K562 (cell line): ENCODE results near the gene CPED1. TPM values are rescaled to one million over a fixed set of nuclear protein-coding genes. Genes with fewer than 3 reads are reported as not detected.

ENCODE experiments used
- ATF2 ChIP-seq: sonication (generic); formaldehyde crosslinking; IDR thresholded peaks from 2 replicates; pipeline ENCODE4 v1.8.1; 2022; ENCODE audit warnings: missing genetic modification reagents
- CREB1 ChIP-seq, 2 experiments: sonication (generic) in 1 of 2; formaldehyde crosslinking in 1 of 2; IDR thresholded peaks; 2 replicates each; pipeline versions ENCODE4 v1.6.1 to v1.8.0; 2012 to 2022; ENCODE audit warnings: inconsistent platforms in 1 of 2, mild to moderate bottlenecking in 1 of 2, missing genetic modification reagents in 1 of 2, moderate library complexity in 1 of 2
- E2F6 ChIP-seq, 2 experiments: IDR thresholded peaks; 2 replicates each; pipeline ENCODE4 v1.6.1; 2011; ENCODE audit warnings: borderline replicate concordance in 1 of 2, control low read depth in 1 of 2, low read depth in 1 of 2, low read length in 1 of 2, mild to moderate bottlenecking in 1 of 2, mixed read lengths in 1 of 2, moderate library complexity in 1 of 2; ENCODE audit not compliant: insufficient read depth in 1 of 2, insufficient read length in 1 of 2, poor library complexity in 1 of 2, severe bottlenecking in 1 of 2; ENCODE audit errors: extremely low read depth in 1 of 2
- ELK1 ChIP-seq: sonication (generic); formaldehyde crosslinking; IDR thresholded peaks from 2 replicates; pipeline ENCODE4 v1.8.1; 2022; ENCODE audit warnings: missing genetic modification reagents
- FOXM1 ChIP-seq, 2 experiments: fragments of 450-650 bp in 1 of 2; sonication (generic) in 1 of 2; formaldehyde crosslinking in 1 of 2; IDR thresholded peaks; 2 replicates each; pipeline versions ENCODE4 v1.6.1 to v1.9.0; 2017 to 2022; ENCODE audit warnings: low read depth in 2 of 2, mild to moderate bottlenecking in 2 of 2, missing genetic modification reagents in 1 of 2, moderate library complexity in 1 of 2
- GABPB1 ChIP-seq: sonication (generic); formaldehyde crosslinking; IDR thresholded peaks from 2 replicates; pipeline ENCODE4 v1.8.0; 2022; ENCODE audit warnings: mild to moderate bottlenecking, missing genetic modification reagents
- KDM5B ChIP-seq: fragments of 200-600 bp; sonication (generic); IDR thresholded peaks from 2 replicates; pipeline ENCODE4 v1.6.1; 2012; ENCODE audit warnings: low read depth, mild to moderate bottlenecking, moderate library complexity, low read length, control low read depth, inconsistent platforms; ENCODE audit not compliant: insufficient replicate concordance
- KHSRP ChIP-seq: fragments of 450-650 bp; IDR thresholded peaks from 2 replicates; pipeline ENCODE4 v1.6.1; 2017
- MAFG ChIP-seq: fragments of 450-650 bp; conservative IDR thresholded peaks from 2 replicates; pipeline ENCODE4 v1.6.1; 2016; ENCODE audit warnings: missing genetic modification characterization, missing compliant biosample characterization
- MBD1 ChIP-seq: fragments of 250-450 bp; sonication (Bioruptor Pico); IDR thresholded peaks from 2 replicates; pipeline ENCODE4 v1.8.0; 2022; ENCODE audit warnings: inconsistent platforms
- MBD2 ChIP-seq: sonication (generic); IDR thresholded peaks from 2 replicates; pipeline ENCODE4 v1.6.1; 2016; ENCODE audit warnings: low read depth, borderline replicate concordance
- NFE2L1 ChIP-seq: fragments of 450-650 bp; IDR thresholded peaks from 2 replicates; pipeline ENCODE4 v1.6.1; 2016; ENCODE audit warnings: missing genetic modification characterization, low read depth, mild to moderate bottlenecking, missing compliant biosample characterization, moderate library complexity, borderline replicate concordance
- SRSF1 ChIP-seq: fragments of 200-400 bp; formaldehyde crosslinking; IDR thresholded peaks from 2 replicates; pipeline ENCODE4 v1.6.1; 2017; ENCODE audit warnings: mild to moderate bottlenecking, low read depth, low read length, moderate library complexity
- SRSF9 ChIP-seq: fragments of 200-400 bp; formaldehyde crosslinking; IDR thresholded peaks from 2 replicates; pipeline ENCODE4 v1.6.1; 2017; ENCODE audit warnings: low read depth, low read length, borderline replicate concordance
- TFAM ChIP-seq: fragments of 250-450 bp; sonication (Bioruptor Pico); conservative IDR thresholded peaks from 2 replicates; pipeline ENCODE4 v1.5.0; 2021; ENCODE audit warnings: mild to moderate bottlenecking, moderate library complexity
- ZNF274 ChIP-seq: IDR thresholded peaks from 2 replicates; pipeline ENCODE4 v1.6.1; 2011; ENCODE audit warnings: low read depth, mild to moderate bottlenecking, low read length, moderate library complexity, borderline replicate concordance
- ZNF316 ChIP-seq: fragments of 450-650 bp; IDR thresholded peaks from 2 replicates; pipeline ENCODE4 v1.6.1; 2016
- ZNF445 ChIP-seq: fragments of 250-450 bp; sonication (Bioruptor Pico); IDR thresholded peaks from 2 replicates; pipeline ENCODE4 v1.4.0; 2020; ENCODE audit warnings: low read depth, mild to moderate bottlenecking, moderate library complexity
- ZNF57 ChIP-seq: fragments of 450-650 bp; formaldehyde crosslinking; IDR thresholded peaks from 2 replicates; pipeline ENCODE4 v1.4.0; 2020; ENCODE audit warnings: mild to moderate bottlenecking, moderate library complexity
- ZNF778 ChIP-seq: fragments of 450-650 bp; formaldehyde crosslinking; IDR thresholded peaks from 2 replicates; pipeline ENCODE4 v1.4.0; 2020; ENCODE audit warnings: mild to moderate bottlenecking, moderate library complexity
- ZSCAN32 ChIP-seq: fragments of 450-650 bp; formaldehyde crosslinking; IDR thresholded peaks from 2 replicates; pipeline ENCODE4 v1.4.0; 2020; ENCODE audit warnings: mild to moderate bottlenecking, moderate library complexity
- polyA plus RNA-seq, 8 experiments: library from polyadenylated mRNA; depleted of rRNA in 4 of 8; stranded (reverse) in 5 of 8; unstranded in 3 of 8; fragments of >200 nt; fragmentation: Nextera tagmentation in 2 of 8; fragmentation: Illumina TruSeq in 1 of 8; extraction: Ambion mirVana in 2 of 8; extraction: Trizol in 1 of 8; gene quantifications; 2 replicates each; pipeline versions ENCODE4 v1.2.1 to v1.2.3, GENCODE V29; 2011 to 2014; ENCODE audit warnings: inconsistent platforms in 1 of 8, missing spikeins in 1 of 8
- total RNA-seq, 7 experiments: library from RNA; depleted of rRNA in 6 of 7; stranded (reverse); fragments of >200 nt in 6 of 7; fragmentation: Illumina TruSeq in 2 of 7; extraction: Trizol in 2 of 7; gene quantifications; 2 replicates each; pipeline versions ENCODE4 v1.2.1 to v1.2.3, GENCODE V29; 2011 to 2021; ENCODE audit warnings: low replicate concordance in 1 of 7

Gene CPED1
- total and polyA plus RNA-seq, 9 of the 15 experiments (the other 6 are each of a cell fraction or from before 2014, with no cell fraction given): 195 to 393 (median 290) TPM

GRCh38 chr7:121081327-121081936 lies 92.9 kb downstream of the CPED1 start (continued):
- TF ChIP-seq MBD2: no peak
- peak; percentile 62; the same call in 1 of the 2 replicates for TF ChIP-seq CREB1 (IDR thresholded peaks at IDR 0.05)
- peak; percentile 46; the same call in 1 of the 2 replicates for TF ChIP-seq CREB1 (CRISPR knock-in tag; IDR thresholded peaks at IDR 0.05)
- no peak for TF ChIP-seq ZNF274
- TF ChIP-seq KHSRP: peak; percentile 33
- TF ChIP-seq ZNF57 (CRISPR knock-in tag): peak; percentile 80; the same call in 1 of the 2 replicates
- 0 out of 2 replicates have a peak, but pooled peaks have one; percentile 15 for TF ChIP-seq FOXM1 (IDR thresholded peaks at IDR 0.05; ENCODE audit: low read depth)
- no peak for TF ChIP-seq FOXM1 (CRISPR knock-in tag; IDR thresholded peaks at IDR 0.05; ENCODE audit: low read depth)
- TF ChIP-seq E2F6 (IDR thresholded peaks at IDR 0.05; ENCODE audit: borderline replicate concordance in 1 of 2, extremely low read depth in 1 of 2, insufficient read depth in 1 of 2, insufficient read length in 1 of 2, low read depth in 1 of 2, low read length in 1 of 2, poor library complexity in 1 of 2, severe bottlenecking in 1 of 2): no peak
- TF ChIP-seq ZNF445 (CRISPR knock-in tag): peak; percentile 44; the same call in 1 of the 2 replicates
- no peak for TF ChIP-seq KDM5B
- no peak for TF ChIP-seq ZNF778 (CRISPR knock-in tag)
- TF ChIP-seq MAFG (tag): no peak
- no peak for TF ChIP-seq SRSF9
- TF ChIP-seq ZNF316: no peak
- TF ChIP-seq TFAM: no peak
- no peak for TF ChIP-seq ELK1 (CRISPR knock-in tag)
- peak; percentile 79 for TF ChIP-seq ZSCAN32 (CRISPR knock-in tag)
- peak; percentile 86; the same call in 1 of the 2 replicates for TF ChIP-seq MBD1
- no peak for TF ChIP-seq SRSF1
- TF ChIP-seq GABPB1 (CRISPR knock-in tag): no peak; the same call in 1 of the 2 replicates
- no peak for TF ChIP-seq NFE2L1 (tag)
- no peak for TF ChIP-seq ATF2 (CRISPR knock-in tag)
